H1 (cell line): ENCODE data around the gene CDC40. TPM values are rescaled to one million over a fixed set of nuclear protein-coding genes. Genes with fewer than 3 reads are reported as not detected.

Source experiments
- ASH2L ChIP-seq: fragments of 200-600, 300-600 bp; sonication (generic); IDR thresholded peaks from one replicate; pipeline ENCODE4 v1.7.1; 2017; ENCODE audit warnings: low read length
- CHD1 ChIP-seq: IDR thresholded peaks from 2 replicates; pipeline ENCODE4 v1.6.1; 2012; ENCODE audit warnings: low read depth, low read length, improper control_type of control experiment
- E2F6 ChIP-seq: IDR thresholded peaks from 2 replicates; pipeline ENCODE4 v1.6.1; 2012; ENCODE audit warnings: inconsistent platforms
- EGR1 ChIP-seq: IDR thresholded peaks from 2 replicates; pipeline ENCODE4 v1.6.1; 2011; ENCODE audit warnings: low read depth, low read length, borderline replicate concordance
- GTF2F1 ChIP-seq: IDR thresholded peaks from 2 replicates; pipeline ENCODE4 v1.6.1; 2012; ENCODE audit warnings: low read depth, low read length, improper control_type of control experiment, borderline replicate concordance
- RBBP5 ChIP-seq: IDR thresholded peaks from 2 replicates; pipeline ENCODE4 v1.7.1; 2012; ENCODE audit warnings: low read depth, mild to moderate bottlenecking, inconsistent platforms, low read length, moderate library complexity, borderline replicate concordance
- RFX5 ChIP-seq: IDR thresholded peaks from 2 replicates; pipeline ENCODE4 v1.6.1; 2011; ENCODE audit warnings: low read depth, low read length, improper control_type of control experiment, borderline replicate concordance
- SP2 ChIP-seq: IDR thresholded peaks from 2 replicates; pipeline ENCODE4 v1.6.1; 2012; ENCODE audit warnings: mild to moderate bottlenecking, low read length, inconsistent platforms
- polyA plus RNA-seq, 7 experiments: library from polyadenylated mRNA; depleted of rRNA in 3 of 7; stranded (reverse) in 5 of 7; unstranded in 2 of 7; fragments of >200 nt in 5 of 7; fragments of 200-250 nt in 2 of 7; gene quantifications; 1 replicate in 5 of 7; 2 replicates in 1 of 7; 4 replicates in 1 of 7; pipeline versions ENCODE4 v1.2.1 to v1.2.3, GENCODE V29; 2011 to 2013; ENCODE audit warnings: missing spikeins in 2 of 7, mixed read lengths in 2 of 7
- total RNA-seq: library from RNA; stranded (reverse); fragmentation: NEBNext Ultra II Directional; extraction: Animal tissue kit (Norgen Biotek cat#: 25700); gene quantifications from 2 replicates; pipeline ENCODE4 v1.2.1, GENCODE V29; 2021

The CDC40 gene
- total and polyA plus RNA-seq, 2 of the 8 experiments (the other 6 are each of a cell fraction or from before 2014, with no cell fraction given): 7.3 to 27.2 TPM

DNA sequence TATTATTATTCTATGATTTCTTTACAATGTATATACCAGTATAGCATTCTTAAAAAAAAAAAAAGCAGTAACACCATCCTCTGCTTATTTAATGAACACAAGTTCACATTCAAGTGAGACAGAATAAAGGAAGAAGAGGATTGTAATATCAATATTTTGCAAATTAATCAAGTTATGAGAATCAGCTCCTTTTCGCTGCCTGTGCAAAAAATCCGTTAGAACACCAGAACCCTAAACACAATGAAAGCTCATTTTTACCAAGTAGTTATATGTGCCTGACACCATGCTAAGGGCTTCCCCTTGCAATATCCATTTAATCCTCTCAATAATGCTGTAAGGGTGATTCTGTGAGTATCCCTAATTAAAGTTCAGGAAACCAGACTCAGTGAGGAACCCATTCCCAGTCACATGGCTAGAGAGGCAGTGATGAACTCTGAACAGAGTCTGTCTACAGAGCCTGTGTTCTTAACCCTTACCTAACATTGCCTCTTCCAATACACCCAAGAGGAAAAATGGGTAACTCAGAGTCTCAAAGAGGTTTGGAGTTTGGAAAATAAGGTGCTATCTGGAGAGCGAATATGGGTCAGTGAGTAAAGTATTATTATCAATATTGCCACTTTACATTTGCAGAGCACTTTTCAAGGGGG, 66.8 kb downstream of the CDC40 start (continued):
- TF ChIP-seq E2F6: no peak
- TF ChIP-seq GTF2F1: no peak
- no peak for TF ChIP-seq EGR1
- no peak for TF ChIP-seq SP2
- TF ChIP-seq ASH2L: no peak
- no peak for TF ChIP-seq CHD1
- no peak for TF ChIP-seq RFX5
- no peak for TF ChIP-seq RBBP5
